ENCODE data around the gene ZNF319.

DNA sequence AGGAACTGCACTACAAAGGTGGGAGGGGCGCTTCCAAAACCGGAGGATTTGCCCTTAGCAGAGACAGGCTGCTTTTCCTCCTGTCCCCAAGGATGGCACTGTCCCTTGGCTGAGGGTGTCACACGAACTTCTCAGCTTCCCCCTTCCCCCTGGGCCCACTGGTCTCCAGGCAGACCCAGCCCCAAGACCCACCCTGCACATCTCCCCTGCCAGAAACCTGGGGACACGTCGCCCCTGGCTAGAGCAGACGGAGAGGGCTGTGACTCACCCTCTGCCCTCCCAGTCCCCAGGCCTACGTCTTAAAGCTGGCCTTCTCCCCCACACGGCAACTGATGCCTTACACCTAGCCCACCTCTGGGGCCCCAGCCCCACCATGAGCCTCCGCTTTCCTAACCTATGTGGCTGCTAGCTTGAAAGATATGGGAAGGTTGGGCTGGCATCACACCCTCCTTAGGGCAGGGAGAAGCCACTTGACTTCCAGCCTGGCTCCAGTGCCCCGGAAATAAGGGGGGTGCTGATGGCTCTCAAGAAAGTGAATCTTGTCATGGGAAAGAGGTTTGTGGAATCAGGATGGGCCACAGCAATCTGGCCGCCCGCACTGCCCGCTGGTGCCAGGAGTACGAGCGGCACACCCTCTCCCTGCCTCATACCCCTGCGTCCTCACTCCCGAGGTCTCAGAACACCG, 4.6 kb downstream of the ZNF319 start:
- no peak for TF ChIP-seq POLR2A (IDR thresholded peaks at IDR 0.05)
- TF ChIP-seq, protein P1, sequence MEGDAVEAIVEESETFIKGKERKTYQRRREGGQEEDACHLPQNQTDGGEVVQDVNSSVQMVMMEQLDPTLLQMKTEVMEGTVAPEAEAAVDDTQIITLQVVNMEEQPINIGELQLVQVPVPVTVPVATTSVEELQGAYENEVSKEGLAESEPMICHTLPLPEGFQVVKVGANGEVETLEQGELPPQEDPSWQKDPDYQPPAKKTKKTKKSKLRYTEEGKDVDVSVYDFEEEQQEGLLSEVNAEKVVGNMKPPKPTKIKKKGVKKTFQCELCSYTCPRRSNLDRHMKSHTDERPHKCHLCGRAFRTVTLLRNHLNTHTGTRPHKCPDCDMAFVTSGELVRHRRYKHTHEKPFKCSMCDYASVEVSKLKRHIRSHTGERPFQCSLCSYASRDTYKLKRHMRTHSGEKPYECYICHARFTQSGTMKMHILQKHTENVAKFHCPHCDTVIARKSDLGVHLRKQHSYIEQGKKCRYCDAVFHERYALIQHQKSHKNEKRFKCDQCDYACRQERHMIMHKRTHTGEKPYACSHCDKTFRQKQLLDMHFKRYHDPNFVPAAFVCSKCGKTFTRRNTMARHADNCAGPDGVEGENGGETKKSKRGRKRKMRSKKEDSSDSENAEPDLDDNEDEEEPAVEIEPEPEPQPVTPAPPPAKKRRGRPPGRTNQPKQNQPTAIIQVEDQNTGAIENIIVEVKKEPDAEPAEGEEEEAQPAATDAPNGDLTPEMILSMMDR (IDR thresholded peaks at IDR 0.05), result no peak
